Measurements from ENCODE around the gene NR3C2.

GRCh38 chr4:148441986-148442831 is at the start of gene NR3C2:
- no peak for TF ChIP-seq BCL11A (IDR thresholded peaks at IDR 0.05; ENCODE audit: low read depth, low read length)
- TF ChIP-seq TCF12 (IDR thresholded peaks at IDR 0.05; ENCODE audit: low read depth, low read length), result no peak
- 0 out of 2 replicates have a peak, but pooled peaks have one; percentile 69 for TF ChIP-seq RFX5 (IDR thresholded peaks at IDR 0.05; ENCODE audit: low read depth, low read length)
- TF ChIP-seq, protein P1, sequence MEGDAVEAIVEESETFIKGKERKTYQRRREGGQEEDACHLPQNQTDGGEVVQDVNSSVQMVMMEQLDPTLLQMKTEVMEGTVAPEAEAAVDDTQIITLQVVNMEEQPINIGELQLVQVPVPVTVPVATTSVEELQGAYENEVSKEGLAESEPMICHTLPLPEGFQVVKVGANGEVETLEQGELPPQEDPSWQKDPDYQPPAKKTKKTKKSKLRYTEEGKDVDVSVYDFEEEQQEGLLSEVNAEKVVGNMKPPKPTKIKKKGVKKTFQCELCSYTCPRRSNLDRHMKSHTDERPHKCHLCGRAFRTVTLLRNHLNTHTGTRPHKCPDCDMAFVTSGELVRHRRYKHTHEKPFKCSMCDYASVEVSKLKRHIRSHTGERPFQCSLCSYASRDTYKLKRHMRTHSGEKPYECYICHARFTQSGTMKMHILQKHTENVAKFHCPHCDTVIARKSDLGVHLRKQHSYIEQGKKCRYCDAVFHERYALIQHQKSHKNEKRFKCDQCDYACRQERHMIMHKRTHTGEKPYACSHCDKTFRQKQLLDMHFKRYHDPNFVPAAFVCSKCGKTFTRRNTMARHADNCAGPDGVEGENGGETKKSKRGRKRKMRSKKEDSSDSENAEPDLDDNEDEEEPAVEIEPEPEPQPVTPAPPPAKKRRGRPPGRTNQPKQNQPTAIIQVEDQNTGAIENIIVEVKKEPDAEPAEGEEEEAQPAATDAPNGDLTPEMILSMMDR (IDR thresholded peaks at IDR 0.05 in 2 of 3, conservative IDR thresholded peaks at IDR 0.05 in 1 of 3; ENCODE audit: control insufficient read depth in 2 of 3, extremely low read depth in 1 of 3, insufficient read depth in 1 of 3, low read depth in 3 of 3, low read length in 3 of 3), result no peak
- no peak for TF ChIP-seq PRDM15 (CRISPR knock-in tag; IDR thresholded peaks at IDR 0.05)
- TF ChIP-seq, protein P2, sequence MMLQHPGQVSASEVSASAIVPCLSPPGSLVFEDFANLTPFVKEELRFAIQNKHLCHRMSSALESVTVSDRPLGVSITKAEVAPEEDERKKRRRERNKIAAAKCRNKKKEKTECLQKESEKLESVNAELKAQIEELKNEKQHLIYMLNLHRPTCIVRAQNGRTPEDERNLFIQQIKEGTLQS (IDR thresholded peaks at IDR 0.05; ENCODE audit: borderline replicate concordance, extremely low read depth, low read depth, low read length), result peak; percentile 32; the same call in 1 of the 2 replicates
- no peak for TF ChIP-seq ATF7 (IDR thresholded peaks at IDR 0.05; ENCODE audit: low read depth)
- TF ChIP-seq PAX5 (IDR thresholded peaks at IDR 0.05; ENCODE audit: borderline replicate concordance, low read depth, low read length), result no peak
- TF ChIP-seq MTA2 (IDR thresholded peaks at IDR 0.05; ENCODE audit: low read depth), result no peak
- no peak for TF ChIP-seq GABPA (IDR thresholded peaks at IDR 0.05; ENCODE audit: low read depth)
- TF ChIP-seq POLR2A (IDR thresholded peaks at IDR 0.05; ENCODE audit: low read depth, low read length), result peak; percentile 91
- TF ChIP-seq, protein P3, sequence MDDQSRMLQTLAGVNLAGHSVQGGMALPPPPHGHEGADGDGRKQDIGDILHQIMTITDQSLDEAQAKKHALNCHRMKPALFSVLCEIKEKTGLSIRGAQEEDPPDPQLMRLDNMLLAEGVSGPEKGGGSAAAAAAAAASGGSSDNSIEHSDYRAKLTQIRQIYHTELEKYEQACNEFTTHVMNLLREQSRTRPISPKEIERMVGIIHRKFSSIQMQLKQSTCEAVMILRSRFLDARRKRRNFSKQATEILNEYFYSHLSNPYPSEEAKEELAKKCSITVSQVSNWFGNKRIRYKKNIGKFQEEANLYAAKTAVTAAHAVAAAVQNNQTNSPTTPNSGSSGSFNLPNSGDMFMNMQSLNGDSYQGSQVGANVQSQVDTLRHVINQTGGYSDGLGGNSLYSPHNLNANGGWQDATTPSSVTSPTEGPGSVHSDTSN (IDR thresholded peaks at IDR 0.05; ENCODE audit: insufficient replicate concordance, low read depth, low read length), result peak; percentile 99
